ENCODE measurements around the gene PTPRM.

Gene PTPRM

DNA sequence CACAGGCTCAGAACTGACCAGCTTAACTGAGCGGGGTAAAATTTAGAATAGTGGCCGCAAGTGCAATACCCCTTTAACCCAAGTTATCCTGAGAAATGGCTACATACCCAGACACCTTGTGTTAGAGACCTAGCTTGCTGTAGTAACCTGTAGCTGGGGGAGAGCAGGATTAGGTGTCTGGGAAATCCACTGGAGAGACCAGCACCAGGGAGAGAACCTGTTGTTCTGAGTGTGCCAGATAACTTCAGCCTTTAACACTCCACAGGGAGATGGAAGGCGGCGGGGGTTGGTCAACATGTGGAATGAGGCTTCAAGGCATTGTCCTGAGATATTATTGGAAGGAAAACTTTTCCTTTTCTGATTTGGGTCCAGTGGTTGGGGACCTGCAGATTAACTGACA lies 356.0 kb downstream of the PTPRM start:
- no peak for DNase-seq
- H3K4me1 ChIP-seq (ENCODE audit: insufficient read depth, low read length), result no peaks in the 10 kb centered on the region
- H3K9ac ChIP-seq (ENCODE audit: low read depth, low read length), result no peak overlapping the region
- H2AFZ ChIP-seq (ENCODE audit: low read depth, low read length), result no peak overlapping the region
- no peaks in the 10 kb centered on the region for H3K27me3 ChIP-seq (ENCODE audit: insufficient read depth, low read length, poor library complexity)
- no peaks in the 10 kb centered on the region for H3K79me2 ChIP-seq (ENCODE audit: insufficient read depth, low read length)
- no peak overlapping the region for H3K4me3 ChIP-seq (ENCODE audit: low read depth in 1 of 2, low read length in 2 of 2)
- no peaks in the 10 kb centered on the region for H4K20me1 ChIP-seq (ENCODE audit: insufficient read depth, low read length)
- no peak for ATAC-seq (ENCODE audit: insufficient read depth, low read depth)
- H3K9me3 ChIP-seq (ENCODE audit: insufficient read depth, low read length, severe bottlenecking), result no peaks in the 10 kb centered on the region
- no peak overlapping the region for H3K27ac ChIP-seq (ENCODE audit: low read length)
- no peak overlapping the region for H3K4me2 ChIP-seq (ENCODE audit: insufficient read depth, low read length)
- TF ChIP-seq, protein P1, sequence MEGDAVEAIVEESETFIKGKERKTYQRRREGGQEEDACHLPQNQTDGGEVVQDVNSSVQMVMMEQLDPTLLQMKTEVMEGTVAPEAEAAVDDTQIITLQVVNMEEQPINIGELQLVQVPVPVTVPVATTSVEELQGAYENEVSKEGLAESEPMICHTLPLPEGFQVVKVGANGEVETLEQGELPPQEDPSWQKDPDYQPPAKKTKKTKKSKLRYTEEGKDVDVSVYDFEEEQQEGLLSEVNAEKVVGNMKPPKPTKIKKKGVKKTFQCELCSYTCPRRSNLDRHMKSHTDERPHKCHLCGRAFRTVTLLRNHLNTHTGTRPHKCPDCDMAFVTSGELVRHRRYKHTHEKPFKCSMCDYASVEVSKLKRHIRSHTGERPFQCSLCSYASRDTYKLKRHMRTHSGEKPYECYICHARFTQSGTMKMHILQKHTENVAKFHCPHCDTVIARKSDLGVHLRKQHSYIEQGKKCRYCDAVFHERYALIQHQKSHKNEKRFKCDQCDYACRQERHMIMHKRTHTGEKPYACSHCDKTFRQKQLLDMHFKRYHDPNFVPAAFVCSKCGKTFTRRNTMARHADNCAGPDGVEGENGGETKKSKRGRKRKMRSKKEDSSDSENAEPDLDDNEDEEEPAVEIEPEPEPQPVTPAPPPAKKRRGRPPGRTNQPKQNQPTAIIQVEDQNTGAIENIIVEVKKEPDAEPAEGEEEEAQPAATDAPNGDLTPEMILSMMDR (IDR thresholded peaks at IDR 0.05; ENCODE audit: borderline replicate concordance, extremely low read depth, low read length, poor library complexity, severe bottlenecking), result no peak
- TF ChIP-seq EZH2 (IDR thresholded peaks at IDR 0.05; ENCODE audit: borderline replicate concordance, low read depth, low read length, severe bottlenecking), result no peak
- H3K36me3 ChIP-seq (ENCODE audit: insufficient read depth, low read length), result no peaks in the 10 kb centered on the region

DNA sequence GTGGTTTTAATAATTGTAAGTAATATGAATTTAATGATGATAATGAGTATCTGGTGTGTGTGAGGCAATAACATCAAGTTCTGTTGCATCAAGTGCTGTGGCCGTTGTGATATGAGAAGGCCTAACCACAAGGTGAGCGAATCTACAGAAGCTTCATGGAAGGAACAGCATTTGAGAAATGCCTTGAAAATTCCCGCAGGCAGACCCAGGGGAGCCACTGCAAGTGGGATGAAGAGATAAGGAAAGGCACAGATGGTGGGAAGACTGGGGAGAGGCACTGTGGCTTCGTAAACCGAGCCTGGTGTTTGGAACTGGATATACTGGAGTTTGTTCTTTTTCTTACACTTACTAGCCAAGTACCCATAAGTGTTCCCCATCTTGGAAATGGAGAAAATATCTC lies 357.5 kb downstream of the PTPRM start:
- ATAC-seq (ENCODE audit: insufficient read depth, low read depth), result no peak
- no peak overlapping the region for H3K27ac ChIP-seq (ENCODE audit: low read length)

DNA sequence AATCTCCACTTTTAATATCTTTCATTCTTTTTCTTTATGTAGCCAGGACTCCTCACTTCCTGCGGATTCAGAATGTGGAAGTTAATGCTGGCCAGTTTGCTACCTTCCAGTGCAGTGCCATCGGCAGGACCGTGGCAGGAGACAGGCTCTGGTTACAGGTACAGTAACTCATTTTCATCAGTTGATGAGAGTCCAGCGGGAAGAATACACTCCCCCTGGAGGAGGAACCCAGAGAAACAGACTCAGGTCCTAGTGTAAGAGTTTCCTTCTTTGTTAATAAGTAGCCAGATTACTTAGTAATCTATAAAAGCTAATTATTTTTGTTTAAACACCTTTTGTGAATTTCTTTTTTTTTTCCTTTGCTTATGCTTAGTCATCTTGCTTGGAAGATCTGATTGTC lies 359.4 kb downstream of the PTPRM start:
- DNase-seq (no peak), ATAC-seq (ENCODE audit: insufficient read depth, low read depth) (no peak)
- Histone ChIP-seq H3K4me1 (ENCODE audit: insufficient read depth, low read length) (no peaks in the 10 kb centered on the region), H3K4me3 (ENCODE audit: low read depth in 1 of 2, low read length in 2 of 2) (no peak overlapping the region), H2AFZ (ENCODE audit: low read depth, low read length) (no peak overlapping the region), H4K20me1 (ENCODE audit: insufficient read depth, low read length) (no peaks in the 10 kb centered on the region), H3K27me3 (ENCODE audit: insufficient read depth, low read length, poor library complexity) (no peaks in the 10 kb centered on the region), H3K27ac (ENCODE audit: low read length) (no peak overlapping the region), H3K4me2 (ENCODE audit: insufficient read depth, low read length) (no peak overlapping the region), H3K79me2 (ENCODE audit: insufficient read depth, low read length) (no peaks in the 10 kb centered on the region), H3K9me3 (ENCODE audit: insufficient read depth, low read length, severe bottlenecking) (no peaks in the 10 kb centered on the region), H3K36me3 (ENCODE audit: insufficient read depth, low read length) (no peaks in the 10 kb centered on the region), H3K9ac (ENCODE audit: low read depth, low read length) (no peak overlapping the region)
- TF ChIP-seq EZH2 (IDR thresholded peaks at IDR 0.05; ENCODE audit: borderline replicate concordance, low read depth, low read length, severe bottlenecking), result no peak
- TF ChIP-seq, protein P1 (IDR thresholded peaks at IDR 0.05; ENCODE audit: borderline replicate concordance, extremely low read depth, low read length, poor library complexity, severe bottlenecking), result no peak

More for the DNA sequence above, 357.5 kb downstream of the PTPRM start:
- no peak for TF ChIP-seq EZH2 (IDR thresholded peaks at IDR 0.05; ENCODE audit: borderline replicate concordance, low read depth, low read length, severe bottlenecking)
- TF ChIP-seq, protein P1 (IDR thresholded peaks at IDR 0.05; ENCODE audit: borderline replicate concordance, extremely low read depth, low read length, poor library complexity, severe bottlenecking), result no peak
- Histone ChIP-seq H3K4me3 (ENCODE audit: low read depth in 1 of 2, low read length in 2 of 2) (no peak overlapping the region), H3K79me2 (ENCODE audit: insufficient read depth, low read length) (no peaks in the 10 kb centered on the region), H3K36me3 (ENCODE audit: insufficient read depth, low read length) (no peaks in the 10 kb centered on the region), H3K27me3 (ENCODE audit: insufficient read depth, low read length, poor library complexity) (no peaks in the 10 kb centered on the region), H4K20me1 (ENCODE audit: insufficient read depth, low read length) (no peaks in the 10 kb centered on the region), H3K9ac (ENCODE audit: low read depth, low read length) (no peak overlapping the region), H3K4me1 (ENCODE audit: insufficient read depth, low read length) (no peaks in the 10 kb centered on the region), H2AFZ (ENCODE audit: low read depth, low read length) (no peak overlapping the region), H3K9me3 (ENCODE audit: insufficient read depth, low read length, severe bottlenecking) (no peaks in the 10 kb centered on the region), H3K4me2 (ENCODE audit: insufficient read depth, low read length) (no peak overlapping the region)
- no peak for DNase-seq

DNA sequence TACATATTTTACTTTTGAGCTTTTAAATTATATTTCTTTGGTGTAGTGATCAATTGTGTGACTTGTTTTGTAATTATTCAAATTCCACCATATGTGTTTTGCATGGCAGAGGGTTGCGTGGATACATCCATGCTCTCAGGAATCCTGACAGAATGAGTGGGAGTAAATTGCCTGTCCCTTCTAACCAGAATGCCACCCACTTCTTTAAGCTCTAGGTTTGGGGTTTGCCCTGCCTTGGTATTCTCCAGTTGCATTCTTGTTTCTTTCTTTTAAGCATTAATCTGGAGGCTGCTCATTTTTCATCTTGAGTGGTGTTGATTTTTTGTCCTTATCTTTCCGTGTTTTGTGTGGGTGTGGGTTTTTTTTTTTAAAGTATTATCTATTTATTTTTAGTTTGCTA lies 360.0 kb downstream of the PTPRM start:
- Histone ChIP-seq H3K4me2 (ENCODE audit: insufficient read depth, low read length) (no peak overlapping the region), H3K27ac (ENCODE audit: low read length) (no peak overlapping the region), H2AFZ (ENCODE audit: low read depth, low read length) (no peak overlapping the region), H3K4me3 (ENCODE audit: low read depth in 1 of 2, low read length in 2 of 2) (no peak overlapping the region), H3K9me3 (ENCODE audit: insufficient read depth, low read length, severe bottlenecking) (no peaks in the 10 kb centered on the region), H3K79me2 (ENCODE audit: insufficient read depth, low read length) (no peaks in the 10 kb centered on the region), H3K9ac (ENCODE audit: low read depth, low read length) (no peak overlapping the region), H4K20me1 (ENCODE audit: insufficient read depth, low read length) (no peaks in the 10 kb centered on the region), H3K4me1 (ENCODE audit: insufficient read depth, low read length) (no peaks in the 10 kb centered on the region), H3K27me3 (ENCODE audit: insufficient read depth, low read length, poor library complexity) (no peaks in the 10 kb centered on the region), H3K36me3 (ENCODE audit: insufficient read depth, low read length) (no peaks in the 10 kb centered on the region)
- ATAC-seq (ENCODE audit: insufficient read depth, low read depth) (no peak), DNase-seq (no peak)
- no peak for TF ChIP-seq EZH2 (IDR thresholded peaks at IDR 0.05; ENCODE audit: borderline replicate concordance, low read depth, low read length, severe bottlenecking)
- TF ChIP-seq, protein P1 (IDR thresholded peaks at IDR 0.05; ENCODE audit: borderline replicate concordance, extremely low read depth, low read length, poor library complexity, severe bottlenecking), result no peak

Measured in DND-41 (cell line).